Endothelial cell of umbilical vein (primary cell): ENCODE measurements around the gene GPR83. TPM values are rescaled to one million over a fixed set of nuclear protein-coding genes. Genes with fewer than 3 reads are reported as not detected.

Experiments used
- Bru-seq: library from RNA; stranded (reverse); fragments of 400-500 nt; gene quantifications from one replicate; lab custom pipeline; 2021; lab: Mats Ljungman, UMichigan
- BruChase-seq, 2 experiments: library from RNA; stranded (reverse); fragments of 400-500 nt; gene quantifications; one replicate each; lab custom pipeline; 2021; lab: Mats Ljungman, UMichigan
- BruUV-seq: library from RNA; stranded (reverse); fragments of 400-500 nt; replicated peaks from 2 replicates; lab custom pipeline; 2021; lab: Mats Ljungman, UMichigan
- CTCF ChIA-PET: fragments of 300-600, 350-600 bp; sonication (Branson Sonifier 250); formaldehyde crosslinking; loops from one replicate; lab custom pipeline; 2021; ENCODE audit warnings: antibody characterized with exemption, inconsistent platforms; lab: Charles Lee
- POLR2A ChIA-PET: fragments of 300-600, 350-600 bp; sonication (Branson Sonifier 250); formaldehyde crosslinking; loops from one replicate; lab custom pipeline; 2021; ENCODE audit warnings: antibody characterized with exemption, inconsistent platforms; lab: Charles Lee
- DNase-seq: peaks from one replicate; pipeline ENCODE4 v3.0.0-alpha.2; 2011; ENCODE audit warnings: low read depth, low spot score
- FAIRE-seq: peaks from 2 replicates; lab custom pipeline; 2011; peaks lifted over from hg19 to GRCh38; lab: Jason Lieb, UNC
- H2AFZ ChIP-seq: 2 replicates; pipeline ENCODE4 v1.6.0; 2012; ENCODE audit warnings: low read depth, low read length, control low read depth, inconsistent platforms
- H3K27ac ChIP-seq: 2 replicates; pipeline ENCODE4 v1.5.1; 2011; ENCODE audit warnings: low read depth, mild to moderate bottlenecking, control low read depth, low read length, moderate library complexity; ENCODE audit not compliant: insufficient read depth
- H3K27me3 ChIP-seq, 2 experiments: 2 replicates each; pipeline versions ENCODE4 v1.6.0 to v1.6.1; 2011; ENCODE audit warnings: low read length in 2 of 2, mixed read lengths in 1 of 2; ENCODE audit not compliant: control insufficient read depth in 2 of 2, insufficient read depth in 2 of 2
- H3K36me3 ChIP-seq, 2 experiments: 2 replicates in 1 of 2; 3 replicates in 1 of 2; pipeline ENCODE4 v1.5.1; 2011; ENCODE audit warnings: low read length in 2 of 2, mild to moderate bottlenecking in 1 of 2, moderate library complexity in 1 of 2; ENCODE audit not compliant: control insufficient read depth in 2 of 2, insufficient read depth in 2 of 2; ENCODE audit errors: extremely low read depth in 1 of 2
- H3K4me1 ChIP-seq: 3 replicates; pipeline ENCODE4 v1.5.1; 2011; ENCODE audit warnings: mild to moderate bottlenecking, low read length; ENCODE audit not compliant: control insufficient read depth, insufficient read depth; ENCODE audit errors: extremely low read depth
- H3K4me2 ChIP-seq: 2 replicates; pipeline ENCODE4 v1.6.1; 2011; ENCODE audit warnings: low read length, control low read depth, mixed read lengths; ENCODE audit not compliant: insufficient read depth
- H3K4me3 ChIP-seq, 3 experiments: fragments of 200-600 bp in 1 of 3; sonication (generic), shearing (Covaris generic) in 1 of 3; replicated peaks in 1 of 3; 2 replicates each; pipeline ENCODE4 v1.5.1; 2011 to 2016; ENCODE audit warnings: control low read depth in 3 of 3, low read length in 3 of 3, mild to moderate bottlenecking in 2 of 3, inconsistent platforms in 1 of 3, low read depth in 1 of 3, moderate library complexity in 1 of 3; ENCODE audit not compliant: insufficient read depth in 1 of 3
- H3K79me2 ChIP-seq: 2 replicates; pipeline ENCODE4 v1.6.0; 2012; ENCODE audit warnings: low read length, inconsistent platforms; ENCODE audit not compliant: control insufficient read depth, insufficient read depth
- H3K9ac ChIP-seq: replicated peaks from 2 replicates; pipeline ENCODE3; 2011; ENCODE audit warnings: low read length, control low read depth; ENCODE audit not compliant: insufficient read depth; ENCODE audit errors: extremely low read depth
- H3K9me1 ChIP-seq: replicated peaks from 3 replicates; pipeline ENCODE4 v1.6.0; 2011; ENCODE audit warnings: mild to moderate bottlenecking, low read length; ENCODE audit not compliant: control insufficient read depth, insufficient read depth; ENCODE audit errors: extremely low read depth
- H3K9me3 ChIP-seq: replicated peaks from 2 replicates; pipeline ENCODE4 v1.5.1; 2012; ENCODE audit warnings: low read length, inconsistent platforms; ENCODE audit not compliant: control insufficient read depth, insufficient read depth
- H4K20me1 ChIP-seq: replicated peaks from 2 replicates; pipeline ENCODE3; 2011; ENCODE audit warnings: mild to moderate bottlenecking, low read length; ENCODE audit not compliant: control insufficient read depth, insufficient read depth; ENCODE audit errors: extremely low read depth
- EZH2 ChIP-seq: IDR thresholded peaks from 2 replicates; pipeline ENCODE4 v1.6.1; 2012; ENCODE audit warnings: borderline replicate concordance, low read depth, mild to moderate bottlenecking, moderate library complexity, low read length, inconsistent platforms; ENCODE audit not compliant: severe bottlenecking
- FOS ChIP-seq: IDR thresholded peaks from 2 replicates; pipeline ENCODE4 v1.6.1; 2011; ENCODE audit warnings: mild to moderate bottlenecking, low read length, moderate library complexity, borderline replicate concordance; ENCODE audit not compliant: insufficient read depth
- GATA2 ChIP-seq: IDR thresholded peaks from 2 replicates; pipeline ENCODE4 v1.7.0; 2011; ENCODE audit warnings: low read depth, mild to moderate bottlenecking, moderate library complexity, mixed read lengths, low read length; ENCODE audit not compliant: insufficient read length, insufficient read depth
- JUN ChIP-seq: IDR thresholded peaks from 2 replicates; pipeline ENCODE4 v1.6.1; 2011; ENCODE audit warnings: borderline replicate concordance, low read depth; ENCODE audit not compliant: insufficient read length, insufficient read depth
- MYC ChIP-seq: IDR thresholded peaks from one replicate; pipeline ENCODE4 v1.6.1; 2011; ENCODE audit warnings: mild to moderate bottlenecking, low read depth, low read length
- POLR2A ChIP-seq: IDR thresholded peaks from 2 replicates; pipeline ENCODE4 v1.6.1; 2012; ENCODE audit warnings: low read depth, mild to moderate bottlenecking, control low read depth, low read length
- POLR2AphosphoS5 ChIP-seq: IDR thresholded peaks from 2 replicates; pipeline ENCODE4 v1.6.1; 2012; ENCODE audit warnings: low read depth, mild to moderate bottlenecking, control low read depth, low read length, moderate library complexity; ENCODE audit not compliant: insufficient read depth
- dilution Hi-C: fragments of 300-500 bp; cut with MboI; formaldehyde crosslinking; loops from one replicate; pipeline ENCODE4 v1.15.0; 2019; ENCODE audit warnings: low sequenced_read_pairs; ENCODE audit not compliant: extremely low pct_ligation_motif_present
- intact Hi-C: fragments of 100-400 bp; cut with micrococcal nuclease; formaldehyde crosslinking; loops from one replicate; pipeline ENCODE4 v1.10.0; 2022
- long read RNA-seq: library from polyadenylated mRNA; stranded (forward); transcript quantifications from one replicate; pipeline ENCODE4 v2.0.0, GENCODE V29; 2021
- polyA minus RNA-seq, 3 experiments: library from RNA; depleted of rRNA, polyadenylated mRNA; stranded (reverse); fragments of >200 nt; gene quantifications; 1 replicate in 1 of 3; 2 replicates in 2 of 3; pipeline ENCODE4 v1.2.3, GENCODE V29; 2011
- polyA plus RNA-seq, 4 experiments: library from polyadenylated mRNA; depleted of rRNA in 3 of 4; stranded (reverse) in 3 of 4; unstranded in 1 of 4; fragments of >200 nt; gene quantifications; 2 replicates each; pipeline versions ENCODE4 v1.2.1 to v1.2.3, GENCODE V29; 2011 to 2012; ENCODE audit warnings: missing spikeins in 1 of 4
- total RNA-seq: library from RNA; stranded (reverse); gene quantifications from 2 replicates; pipeline ENCODE4 v1.2.3, GENCODE V29; 2021
- TF ChIP-seq, protein P1 (sequence below): IDR thresholded peaks from 2 replicates; pipeline ENCODE4 v1.6.1; 2011; ENCODE audit not compliant: insufficient read depth, insufficient read length
- TF ChIP-seq, protein P2 (sequence below), 2 donors: IDR thresholded peaks; 1 replicate in 1 of 2; 2 replicates in 1 of 2; pipeline ENCODE4 v1.5.1; 2011; ENCODE audit warnings: low read length in 2 of 2, mild to moderate bottlenecking in 2 of 2, moderate library complexity in 2 of 2, control low read depth in 1 of 2, inconsistent platforms in 1 of 2, low read depth in 1 of 2; ENCODE audit not compliant: insufficient read depth in 1 of 2; ENCODE audit errors: extremely low read depth in 1 of 2

The GPR83 gene
- total RNA-seq, result not detected in 2 replicates
- polyA plus RNA-seq, result 0.05 and 0.07 TPM in 2 replicates
- 0.03 and 0.04 TPM in 2 replicates for polyA plus RNA-seq (2011; cell fraction: cytosol; rRNA removed)
- polyA plus RNA-seq (2011; cell fraction: nucleus; rRNA removed), result 0.11 and 0.24 TPM in 2 replicates
- not detected in 2 replicates for polyA plus RNA-seq (2012)
- 0.53 TPM in 1 of 2 replicates, not detected in the other for polyA minus RNA-seq
- polyA minus RNA-seq (2011; cell fraction: cytosol; rRNA and poly(A)+ RNA removed), result not detected
- polyA minus RNA-seq (2011; cell fraction: nucleus; rRNA and poly(A)+ RNA removed), result 0.19 and 0.24 TPM in 2 replicates
- Bru-seq, nascent RNA, result percentile 12 among the genes with signal in this experiment
- percentile 16 among the genes with signal in this experiment for BruChase-seq, experiment 1, labeled RNA remaining after a 6-hour chase
- percentile 15 among the genes with signal in this experiment for BruChase-seq, experiment 2, labeled RNA remaining after a 2-hour chase
- long read RNA-seq, result 0 reads

DNA sequence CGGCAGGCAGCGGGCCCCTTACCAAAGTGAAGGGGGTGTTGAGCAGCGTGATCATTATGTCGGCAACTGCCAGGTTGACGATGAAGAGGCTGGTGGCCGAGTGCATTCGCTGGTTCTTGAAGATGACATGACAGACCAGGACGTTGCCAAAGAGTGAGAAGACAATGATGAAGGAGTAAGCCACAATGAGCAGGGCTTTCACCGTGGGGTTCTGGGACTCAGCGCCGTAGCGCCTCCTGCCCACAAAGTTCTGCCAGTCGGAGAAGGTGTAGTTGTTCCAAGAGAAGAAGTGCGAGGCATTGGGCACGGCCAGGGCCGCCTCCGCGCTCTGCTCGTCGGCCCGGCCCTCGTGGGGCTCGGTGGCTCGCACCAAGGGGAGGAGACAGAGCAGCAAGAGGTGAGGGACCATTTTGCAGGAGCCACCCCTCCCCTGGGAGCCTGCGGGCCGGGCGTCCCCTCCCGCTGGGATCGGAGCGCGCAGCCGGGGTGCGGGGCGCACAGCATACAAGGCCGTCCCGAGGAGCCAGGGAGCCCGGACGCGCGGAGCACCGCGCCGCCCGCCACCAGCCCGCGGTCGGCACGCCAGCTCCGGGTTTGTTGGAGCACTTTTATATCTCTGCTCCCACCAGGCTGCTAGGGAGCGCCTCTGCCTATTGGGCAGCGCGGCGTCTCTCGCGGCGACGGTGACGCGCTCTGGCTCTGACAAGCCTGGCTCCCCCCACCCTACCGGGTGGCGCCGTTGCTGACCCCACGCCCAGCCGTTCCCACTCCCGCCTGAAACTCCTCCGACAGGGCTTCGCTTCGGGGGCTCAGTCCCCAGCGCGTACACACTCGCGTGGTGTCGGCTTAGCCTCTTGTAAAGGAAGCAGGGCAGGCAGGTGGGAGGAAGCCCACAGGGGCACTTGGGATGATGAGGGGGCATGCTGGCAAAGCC is at the start of gene GPR83:
GPR83 (minus strand) TSS at position 581 of the 934 bp plus-strand sequence; CDS start at position 409, 172 bp downstream.
- intact Hi-C loops, result no loop called here
- BruUV-seq, result no TSS peak
- POLR2A ChIA-PET, result no interaction called here

DNA sequence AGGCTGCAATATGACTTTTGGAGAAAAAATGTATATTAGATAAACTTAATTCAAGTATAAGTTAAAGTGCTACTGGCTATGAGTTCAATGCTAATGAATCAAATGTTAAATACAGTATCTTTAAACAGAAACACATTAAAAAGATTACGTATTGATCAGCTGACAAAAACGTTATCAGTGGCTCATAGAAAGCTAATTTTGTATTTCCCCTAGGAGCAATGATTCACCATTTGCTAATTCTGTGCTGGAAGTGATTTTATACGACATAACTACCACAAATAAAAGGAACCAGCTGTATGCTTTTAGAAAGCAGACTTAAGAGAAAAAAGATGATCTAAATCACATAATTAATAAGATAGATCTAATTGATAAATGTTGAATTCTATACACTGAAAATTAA is 48.8 kb upstream of the GPR83 start:
- intact Hi-C loops, result no loop called here
- dilution Hi-C loops, result no loop called here
- no peak overlapping the region for H3K4me3 ChIP-seq
- H3K4me2 ChIP-seq, result no peak overlapping the region
- peaks cover 0 to 4% of the 10 kb centered on the region in 2 experiments for H3K36me3 ChIP-seq
- no peaks in the 10 kb centered on the region for H3K79me2 ChIP-seq
- H3K9ac ChIP-seq, result no peak overlapping the region
- BruUV-seq, result no TSS peak
- no peaks in the 10 kb centered on the region for H4K20me1 ChIP-seq
- CTCF ChIA-PET, result interaction anchor here (1.6 to 2.4 kb wide), 4 partner anchors 9 to 555 kb away, joined by 5 to 8 read pairs (median 7); no protein-coding TSS in a partner anchor
- H3K4me1 ChIP-seq, result no peaks in the 10 kb centered on the region
- no peak overlapping the region for H3K27ac ChIP-seq
- H3K9me3 ChIP-seq, result no peaks in the 10 kb centered on the region
- FAIRE-seq (no peak), DNase-seq (peak; percentile 15)
- no peak overlapping the region for H2AFZ ChIP-seq
- TF ChIP-seq EZH2, result no peak
- TF ChIP-seq MYC, result no peak
- no peak for TF ChIP-seq GATA2
- TF ChIP-seq, protein P1, sequence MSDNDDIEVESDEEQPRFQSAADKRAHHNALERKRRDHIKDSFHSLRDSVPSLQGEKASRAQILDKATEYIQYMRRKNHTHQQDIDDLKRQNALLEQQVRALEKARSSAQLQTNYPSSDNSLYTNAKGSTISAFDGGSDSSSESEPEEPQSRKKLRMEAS, result no peak
- TF ChIP-seq, protein P2, sequence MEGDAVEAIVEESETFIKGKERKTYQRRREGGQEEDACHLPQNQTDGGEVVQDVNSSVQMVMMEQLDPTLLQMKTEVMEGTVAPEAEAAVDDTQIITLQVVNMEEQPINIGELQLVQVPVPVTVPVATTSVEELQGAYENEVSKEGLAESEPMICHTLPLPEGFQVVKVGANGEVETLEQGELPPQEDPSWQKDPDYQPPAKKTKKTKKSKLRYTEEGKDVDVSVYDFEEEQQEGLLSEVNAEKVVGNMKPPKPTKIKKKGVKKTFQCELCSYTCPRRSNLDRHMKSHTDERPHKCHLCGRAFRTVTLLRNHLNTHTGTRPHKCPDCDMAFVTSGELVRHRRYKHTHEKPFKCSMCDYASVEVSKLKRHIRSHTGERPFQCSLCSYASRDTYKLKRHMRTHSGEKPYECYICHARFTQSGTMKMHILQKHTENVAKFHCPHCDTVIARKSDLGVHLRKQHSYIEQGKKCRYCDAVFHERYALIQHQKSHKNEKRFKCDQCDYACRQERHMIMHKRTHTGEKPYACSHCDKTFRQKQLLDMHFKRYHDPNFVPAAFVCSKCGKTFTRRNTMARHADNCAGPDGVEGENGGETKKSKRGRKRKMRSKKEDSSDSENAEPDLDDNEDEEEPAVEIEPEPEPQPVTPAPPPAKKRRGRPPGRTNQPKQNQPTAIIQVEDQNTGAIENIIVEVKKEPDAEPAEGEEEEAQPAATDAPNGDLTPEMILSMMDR (IDR thresholded peaks at IDR 0.05; ENCODE audit: extremely low read depth in 1 of 2, insufficient read depth in 1 of 2, low read depth in 1 of 2, low read length in 2 of 2), result no peak
- no peak for TF ChIP-seq POLR2AphosphoS5
- TF ChIP-seq POLR2A, result no peak
- TF ChIP-seq JUN, result peak; percentile 66
- peak; percentile 18 for TF ChIP-seq FOS
- no peaks in the 10 kb centered on the region for H3K27me3 ChIP-seq
- POLR2A ChIA-PET, result no interaction called here
- H3K9me1 ChIP-seq, result no peaks in the 10 kb centered on the region

More for the DNA sequence above, at the start of gene GPR83:
- Histone ChIP-seq H3K9me3 (no peaks in the 10 kb centered on the region), H3K79me2 (no peaks in the 10 kb centered on the region), H2AFZ (peak within 1 kb of the TSS; percentile 73), H4K20me1 (no peaks in the 10 kb centered on the region), H3K4me3 (peak within 1 kb of the TSS in 2 of 3 experiments; percentile 38 to 40), H3K4me2 (peak within 1 kb of the TSS; percentile 13), H3K27ac (no peak within 1 kb of the TSS), H3K4me1 (peaks cover 5% of the 10 kb centered on the region), H3K9ac (no peak within 1 kb of the TSS), H3K36me3 (no peaks in the 10 kb centered on the region), H3K9me1 (no peaks in the 10 kb centered on the region), H3K27me3 (peaks cover 22 to 32% of the 10 kb centered on the region in 2 experiments)
- DNase-seq (peak; percentile 18), FAIRE-seq (no peak)
- dilution Hi-C loops, result no loop called here
- CTCF ChIA-PET, result interaction anchor here (1.0 kb wide), 1 partner anchor 16 kb away, joined by 3 read pairs; no protein-coding TSS in a partner anchor
- TF ChIP-seq JUN (no peak), EZH2 (peak; percentile 92)
